Heart right ventricle (tissue), 16 donors: ENCODE results near the gene SETDB2. TPM values are rescaled to one million over a fixed set of nuclear protein-coding genes. Genes with fewer than 3 reads are reported as not detected.

Experiments used
- ATAC-seq, 8 donors: fragments of 200-7000 bp; cut with Tn5 transposase; one replicate each; pipeline ENCODE4 v1.9.1; 2020; ENCODE audit warnings: mild to moderate bottlenecking in 8 of 8, moderate library complexity in 8 of 8, moderate number of reproducible peaks in 1 of 8
- DNase-seq, 2 donors: peaks; one replicate each; pipeline ENCODE4 v3.0.0-alpha.2; 2020
- H3K27ac ChIP-seq, 10 donors: fragments of 200-600 bp; sonication (generic) in 2 of 10; one replicate each; pipeline versions ENCODE4 v1.5.0 to v1.8.0; 2020 to 2022; ENCODE audit warnings: mild to moderate bottlenecking in 3 of 10
- H3K27me3 ChIP-seq, 7 donors: fragments of 200-600 bp; one replicate each; pipeline ENCODE4 v1.8.0; 2021 to 2022; ENCODE audit warnings: mild to moderate bottlenecking in 2 of 7
- H3K36me3 ChIP-seq, 9 donors: fragments of 200-600 bp; sonication (generic) in 1 of 9; one replicate each; pipeline versions ENCODE4 v1.5.0 to v1.8.0; 2020 to 2022; ENCODE audit warnings: mild to moderate bottlenecking in 2 of 9
- H3K4me1 ChIP-seq, 9 donors: fragments of 200-600 bp; sonication (generic) in 1 of 9; one replicate each; pipeline versions ENCODE4 v1.5.0 to v1.8.0; 2020 to 2022; ENCODE audit warnings: mild to moderate bottlenecking in 4 of 9
- H3K4me3 ChIP-seq, 10 donors: fragments of 200-600 bp; sonication (generic) in 2 of 10; one replicate each; pipeline versions ENCODE4 v1.5.0 to v1.8.0; 2020 to 2022; ENCODE audit warnings: mild to moderate bottlenecking in 7 of 10, moderate library complexity in 2 of 10
- H3K9me3 ChIP-seq, 11 donors: fragments of 200-600 bp in 10 of 11; sonication (generic) in 2 of 11; one replicate each; pipeline versions ENCODE4 v1.5.0 to v1.8.0; 2013 to 2022; ENCODE audit warnings: mild to moderate bottlenecking in 2 of 11, control low read depth in 1 of 11, moderate library complexity in 1 of 11
- CTCF ChIP-seq, 9 donors: fragments of 200-600 bp; sonication (generic) in 2 of 9; IDR thresholded peaks; one replicate each; pipeline versions ENCODE4 v1.5.0 to v1.8.0; 2021 to 2022; ENCODE audit warnings: antibody characterized with exemption in 9 of 9, mild to moderate bottlenecking in 5 of 9, moderate library complexity in 1 of 9
- WGBS, 2 donors: extraction: QIAGEN DNeasy Blood & Tissue Kit; methylation state at CpG; one replicate each; pipeline ENCODE4 v1.1.7; 2013; ENCODE audit warnings: inconsistent platforms in 1 of 2; 5-methylcytosine and 5-hydroxymethylcytosine counted together
- intact Hi-C, 10 donors: fragments of 100-400 bp; cut with DNase I; formaldehyde crosslinking; loops; one replicate each; pipeline versions ENCODE4 v1.11.1 to v1.14.2; 2022
- polyA plus RNA-seq, 2 donors: library from polyadenylated mRNA; stranded (reverse); fragments of 200-250 nt; gene quantifications; one replicate each; pipeline ENCODE4 v1.2.3, GENCODE V29; 2013
- total RNA-seq, 10 donors: library from RNA; stranded (reverse); fragmentation: NEBNext Ultra II Directional in 3 of 10; extraction: Animal tissue kit (Norgen Biotek cat#: 25700) in 3 of 10; gene quantifications; one replicate each; pipeline versions ENCODE4 v1.2.1 to v1.2.4, GENCODE V29; 2021 to 2023
- donor health status: Arrhythmogenic right ventricular cardiomyopathy.
- donor health status: ischemic (EF 13 %, LVEDD 7.1; RV severe dilation, severe dysfunction).
- donor health status: healthy with polysubstance abuse.
- donor health status: DM: no; HTN: yes; CAD: no.
- donor health status: DM: no; HTN: no; CAD: no.
- donor health status: ischemic (EF 25% LVEDD 6.9; RV normal size, moderate dysfunction).
- donor health status: ischemic (EF 25% LVEDD 5.7; RV mildly dilated, moderate dysfunction).
- donor health status: healthy.
- donor health status: DM: yes; HTN: yes; CAD: no.
- donor health status: Ischemic cardiomyopathy.
- donor health status: ischemic (EF 35%, LVEDD 5.7; RV mildly dilated, moderate dysfunction).
- donor health status: nonischemic (EF 11% LVEDD 7.7; RV severe dilation, severe dysfunction).
- donor health status: DM: yes; HTN: yes; CAD: no.
- donor health status: PGD.
- donor health status: ischemic (EF 29% LVEDD 5.4; RV normal size, mild dysfunction).
- donor health status: nonischemic (EF 23%, LVEDD 6.1; RV moderate dilation, normal function).

SETDB2 gene
- total and polyA plus RNA-seq, 12 donors = 3.8 to 18.2 (median 12.1) TPM

- no peak for DNase-seq
- Histone ChIP-seq H3K27ac (no peak overlapping the region), H3K4me3 (no peak overlapping the region), H3K9me3 (no peaks in the 10 kb centered on the region), H3K27me3 (no peaks in the 10 kb centered on the region), H3K4me1 (peaks cover 0 to 17% (median 8%) of the 10 kb centered on the region in 9 donors), H3K36me3 (peaks cover 0 to 81% (median 21%) of the 10 kb centered on the region in 9 donors)
- no peak for TF ChIP-seq CTCF (IDR thresholded peaks at IDR 0.05)
- intact Hi-C loops = loop anchor here in 1 of 10 donors (10.0 kb wide), 1 partner anchor 66 kb away; no protein-coding TSS in a partner anchor
- 83 to 86% methylated on average over 2 of the region's 2 CpGs for WGBS, 2 donors
- peak in 1 of 8 donors; percentile 7 for ATAC-seq
Measured at GRCh38 chr13:49538404-49538803, 94.3 kb downstream of the SETDB2 start.

DNA sequence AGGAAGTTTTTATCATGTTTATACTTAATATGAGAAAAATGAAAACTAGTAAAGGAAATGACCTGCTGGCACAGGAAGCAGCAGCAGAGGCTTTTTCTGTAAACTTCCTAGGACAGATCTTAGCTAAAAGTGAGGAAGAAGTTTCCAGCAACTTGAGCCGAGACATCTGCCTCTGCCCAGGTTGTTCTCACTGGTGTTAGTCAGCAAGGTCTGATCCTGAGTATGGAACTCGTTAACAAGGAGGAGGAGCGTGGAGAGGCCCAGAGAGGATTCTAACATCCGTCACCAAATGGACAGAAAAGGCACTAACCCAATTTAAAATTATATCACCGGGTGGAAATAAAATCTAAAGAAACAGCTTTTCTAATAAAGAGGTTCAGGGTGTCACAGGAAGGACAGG, 95.2 kb downstream of the SETDB2 start:
- 64 to 70% methylated on average over 5 of the region's 5 CpGs for WGBS, 2 donors
- DNase-seq (no peak), ATAC-seq (no peak)
- H3K27me3 ChIP-seq = no peaks in the 10 kb centered on the region
- no peak for TF ChIP-seq CTCF (IDR thresholded peaks at IDR 0.05)
- intact Hi-C loops = loop anchor here in 1 of 10 donors (10.0 kb wide), 1 partner anchor 65 kb away; no protein-coding TSS in a partner anchor
- no peak overlapping the region for H3K4me3 ChIP-seq
- no peaks in the 10 kb centered on the region for H3K9me3 ChIP-seq
- peaks cover 0 to 81% (median 22%) of the 10 kb centered on the region in 9 donors for H3K36me3 ChIP-seq
- H3K27ac ChIP-seq = peak overlapping the region in 4 of 10 donors; percentile 3 to 68 (median 38)
- peaks cover 0 to 15% (median 8%) of the 10 kb centered on the region in 9 donors for H3K4me1 ChIP-seq

DNA sequence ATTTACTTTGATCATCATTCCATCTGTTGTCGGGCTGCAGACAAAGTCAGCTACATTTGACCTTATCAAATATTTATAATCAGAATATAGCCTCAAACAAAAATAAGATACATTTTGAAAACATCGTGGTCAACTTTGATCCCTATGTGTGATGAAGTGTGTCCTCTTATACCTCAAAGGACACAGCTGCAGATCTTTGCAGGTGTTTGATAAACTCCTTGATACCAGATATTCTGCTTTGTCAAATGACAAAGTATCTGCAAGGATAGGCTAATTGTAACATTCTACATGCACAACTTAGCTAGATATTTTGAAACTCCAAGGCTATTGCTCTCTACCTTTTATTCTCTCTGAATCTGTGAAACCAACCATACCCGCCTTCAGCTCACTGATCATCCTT, 95.7 kb downstream of the SETDB2 start:
- no peaks in the 10 kb centered on the region for H3K27me3 ChIP-seq
- ATAC-seq = no peak
- peak overlapping the region in 5 of 10 donors; percentile 21 to 68 (median 47) for H3K27ac ChIP-seq
- WGBS, 2 donors = 83 to 90% methylated on average over 3 of the region's 3 CpGs
- TF ChIP-seq CTCF (IDR thresholded peaks at IDR 0.05) = no peak
- no peak for DNase-seq
- no peaks in the 10 kb centered on the region for H3K9me3 ChIP-seq
- H3K36me3 ChIP-seq = peaks cover 0 to 81% (median 22%) of the 10 kb centered on the region in 9 donors
- peaks cover 0 to 15% (median 8%) of the 10 kb centered on the region in 9 donors for H3K4me1 ChIP-seq
- H3K4me3 ChIP-seq = peak overlapping the region in 1 of 10 donors; percentile 12
- intact Hi-C loops = loop anchor here in 1 of 10 donors (10.0 kb wide), 1 partner anchor 65 kb away; no protein-coding TSS in a partner anchor

DNA sequence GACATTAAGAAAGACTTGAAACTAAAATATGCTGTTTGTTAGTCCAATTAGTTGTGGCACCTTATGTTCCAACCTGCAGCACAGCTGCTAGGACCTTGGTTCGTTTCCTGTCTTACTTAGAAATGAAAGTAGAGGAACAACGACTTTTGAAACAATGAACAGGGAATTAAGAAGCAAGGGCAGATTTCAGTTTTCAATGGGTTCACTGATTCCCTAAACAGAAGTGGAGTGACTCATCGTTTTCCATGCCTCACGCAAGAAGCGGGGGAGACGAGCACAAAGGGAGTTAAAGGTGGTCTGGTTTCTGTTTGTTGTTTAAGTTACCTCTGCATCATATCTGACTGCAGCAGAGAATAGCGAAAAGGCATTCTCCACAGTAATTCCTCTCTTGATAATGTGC, 96.5 kb downstream of the SETDB2 start:
- TF ChIP-seq CTCF (IDR thresholded peaks at IDR 0.05) = no peak
- H3K27me3 ChIP-seq = no peaks in the 10 kb centered on the region
- H3K4me3 ChIP-seq = peak overlapping the region in 6 of 10 donors; percentile 3 to 25 (median 12)
- H3K9me3 ChIP-seq = no peaks in the 10 kb centered on the region
- DNase-seq (no peak), ATAC-seq (peak in 6 of 8 donors; percentile 31 to 81 (median 56))
- H3K36me3 ChIP-seq = peaks cover 0 to 88% (median 26%) of the 10 kb centered on the region in 9 donors
- peak overlapping the region in 7 of 10 donors; percentile 4 to 68 (median 34) for H3K27ac ChIP-seq
- intact Hi-C loops = no loop called here
- WGBS, 2 donors = 46 to 59% methylated on average over 7 of the region's 7 CpGs
- H3K4me1 ChIP-seq = peaks cover 0 to 15% (median 8%) of the 10 kb centered on the region in 9 donors
